SK-N-SH (cell line): Measurements from ENCODE around the gene LRRC32. TPM values are rescaled to one million over a fixed set of nuclear protein-coding genes. Genes with fewer than 3 reads are reported as not detected.

ENCODE experiments used
- CTCF ChIA-PET: fragments of 300-600, 350-600 bp; formaldehyde crosslinking; extraction: SDS; loops from one replicate; lab custom pipeline; 2021; lab: Yijun Ruan, JAX
- POLR2A ChIA-PET: fragments of 350-600 bp; sonication (Branson Sonifier 250); formaldehyde crosslinking; extraction: SDS; loops from one replicate; lab custom pipeline; 2020; ENCODE audit warnings: antibody characterized with exemption, inconsistent platforms; lab: Yijun Ruan, JAX
- DNase-seq: peaks from one replicate; pipeline ENCODE4 v3.0.0; 2012
- H2AFZ ChIP-seq: fragments of 200-600 bp; sonication (generic); 2 replicates; pipeline ENCODE4 v1.8.1; 2016; ENCODE audit warnings: antibody characterized with exemption, mild to moderate bottlenecking, low read depth
- H3F3A ChIP-seq: fragments of 200-600 bp; sonication (generic); replicated peaks from 2 replicates; pipeline ENCODE3; 2016; ENCODE audit warnings: antibody characterized with exemption, mild to moderate bottlenecking; ENCODE audit not compliant: insufficient read depth
- H3K27ac ChIP-seq, 2 experiments: fragments of 200-500 bp in 1 of 2; fragments of 200-600 bp in 1 of 2; sonication (Bioruptor generic) in 1 of 2; sonication (generic), shearing (Covaris generic) in 1 of 2; 2 replicates each; pipeline versions ENCODE4 v1.5.1 to v1.6.1; 2014 to 2016; ENCODE audit warnings: low read depth in 2 of 2, inconsistent platforms in 1 of 2, low read length in 1 of 2, mild to moderate bottlenecking in 1 of 2, mixed read lengths in 1 of 2
- H3K27me3 ChIP-seq: fragments of 200-600 bp; sonication (generic), shearing (Covaris generic); 2 replicates; pipeline ENCODE4 v1.6.1; 2016; ENCODE audit warnings: mixed run types; ENCODE audit not compliant: insufficient read depth
- H3K36me3 ChIP-seq, 2 experiments: fragments of 200-500 bp in 1 of 2; fragments of 200-600 bp in 1 of 2; sonication (Bioruptor generic) in 1 of 2; sonication (generic) in 1 of 2; replicated peaks in 1 of 2; 2 replicates each; pipeline versions ENCODE3 to v1.5.1; 2014 to 2016; ENCODE audit warnings: low read length in 1 of 2, mild to moderate bottlenecking in 1 of 2; ENCODE audit not compliant: insufficient read depth in 2 of 2, control insufficient read depth in 1 of 2
- H3K4me1 ChIP-seq, 2 experiments: fragments of 200-500 bp in 1 of 2; fragments of 200-600 bp in 1 of 2; sonication (Bioruptor generic) in 1 of 2; sonication (generic), shearing (Covaris generic) in 1 of 2; 2 replicates each; pipeline versions ENCODE4 v1.5.1 to v1.6.1; 2014 to 2016; ENCODE audit warnings: low read depth in 1 of 2, low read length in 1 of 2, mixed run types in 1 of 2; ENCODE audit not compliant: insufficient read depth in 2 of 2, control insufficient read depth in 1 of 2
- H3K4me2 ChIP-seq: fragments of 200-600 bp; sonication (generic), shearing (Covaris generic); 2 replicates; pipeline ENCODE4 v1.6.1; 2017; ENCODE audit warnings: mixed run types
- H3K4me3 ChIP-seq, 2 experiments: fragments of 200-500 bp in 1 of 2; fragments of 200-600 bp in 1 of 2; sonication (Bioruptor generic) in 1 of 2; sonication (generic), shearing (Covaris generic) in 1 of 2; 2 replicates each; pipeline versions ENCODE4 v1.5.1 to v1.8.1; 2014 to 2016; ENCODE audit warnings: low read depth in 2 of 2, inconsistent platforms in 1 of 2, low read length in 1 of 2, mild to moderate bottlenecking in 1 of 2, mixed read lengths in 1 of 2, moderate library complexity in 1 of 2
- H3K79me2 ChIP-seq: fragments of 200-600 bp; sonication (generic); 2 replicates; pipeline ENCODE4 v1.8.1; 2017; ENCODE audit warnings: mild to moderate bottlenecking; ENCODE audit not compliant: insufficient read depth
- H3K9ac ChIP-seq: fragments of 200-600 bp; sonication (generic); 2 replicates; pipeline ENCODE4 v1.6.1; 2017; ENCODE audit warnings: mixed run types
- H3K9me2 ChIP-seq: fragments of 200-600 bp; sonication (generic); 2 replicates; pipeline ENCODE4 v1.6.1; 2017; ENCODE audit warnings: mixed run types
- H3K9me3 ChIP-seq: fragments of 200-600 bp; sonication (generic); 2 replicates; pipeline ENCODE4 v1.6.1; 2017; ENCODE audit warnings: mixed run types, mild to moderate bottlenecking, moderate library complexity
- H4K20me1 ChIP-seq: fragments of 200-600 bp; sonication (generic); 2 replicates; pipeline ENCODE4 v1.6.1; 2017; ENCODE audit warnings: mild to moderate bottlenecking, mixed run types; ENCODE audit not compliant: insufficient read depth
- EP300 ChIP-seq, 2 experiments: IDR thresholded peaks; 2 replicates each; pipeline versions ENCODE4 v1.4.0 to v1.6.1; 2012; ENCODE audit warnings: borderline replicate concordance in 1 of 2, low read depth in 1 of 2, low read length in 1 of 2
- EZH2phosphoT487 ChIP-seq: fragments of 200-600 bp; sonication (generic); IDR thresholded peaks from 2 replicates; pipeline ENCODE4 v1.6.1; 2017; ENCODE audit warnings: low read depth, mixed run types, mild to moderate bottlenecking, antibody characterized with exemption, moderate library complexity, borderline replicate concordance
- FOSL2 ChIP-seq: IDR thresholded peaks from 2 replicates; pipeline ENCODE4 v1.4.0; 2012; ENCODE audit warnings: low read depth, mild to moderate bottlenecking, moderate library complexity, borderline replicate concordance
- FOXJ3 ChIP-seq: sonication (generic); formaldehyde crosslinking; IDR thresholded peaks from 2 replicates; pipeline ENCODE4 v1.5.1; 2020; ENCODE audit warnings: mild to moderate bottlenecking, missing genetic modification reagents
- GABPA ChIP-seq: IDR thresholded peaks from 2 replicates; pipeline ENCODE4 v1.4.0; 2012; ENCODE audit warnings: low read depth, mild to moderate bottlenecking
- GATA2 ChIP-seq: sonication (generic); formaldehyde crosslinking; IDR thresholded peaks from 2 replicates; pipeline ENCODE4 v1.5.0; 2020; ENCODE audit warnings: mild to moderate bottlenecking, missing genetic modification reagents
- MAX ChIP-seq: IDR thresholded peaks from 2 replicates; pipeline ENCODE4 v1.4.0; 2012; ENCODE audit warnings: low read depth
- MEF2A ChIP-seq: IDR thresholded peaks from 2 replicates; pipeline ENCODE4 v1.4.0; 2012; ENCODE audit warnings: low read depth, borderline replicate concordance
- MXI1 ChIP-seq: IDR thresholded peaks from 2 replicates; pipeline ENCODE4 v1.6.1; 2012; ENCODE audit warnings: mild to moderate bottlenecking, low read depth, low read length, improper control_type of control experiment
- NFIC ChIP-seq: IDR thresholded peaks from 2 replicates; pipeline ENCODE4 v1.4.0; 2012; ENCODE audit warnings: borderline replicate concordance
- PBX3 ChIP-seq: IDR thresholded peaks from 2 replicates; pipeline ENCODE4; 2012
- POLR2AphosphoS5 ChIP-seq: IDR thresholded peaks from 2 replicates; pipeline ENCODE4 v1.6.1; 2012; ENCODE audit warnings: low read depth, low read length
- RCOR1 ChIP-seq: fragments of 150-350 bp; IDR thresholded peaks from 2 replicates; pipeline ENCODE4 v1.6.1; 2017; ENCODE audit warnings: antibody characterized with exemption, low read length
- REST ChIP-seq: IDR thresholded peaks from 2 replicates; pipeline ENCODE4 v1.6.1; 2012; ENCODE audit warnings: mild to moderate bottlenecking, low read depth, low read length, moderate library complexity
- SIN3A ChIP-seq: IDR thresholded peaks from 2 replicates; pipeline ENCODE4 v1.6.1; 2012; ENCODE audit warnings: low read depth, mild to moderate bottlenecking, low read length, moderate library complexity, borderline replicate concordance
- TCF12 ChIP-seq: IDR thresholded peaks from 2 replicates; pipeline ENCODE4 v1.4.0; 2012
- USF2 ChIP-seq: fragments of 150-350 bp; IDR thresholded peaks from 2 replicates; pipeline ENCODE4 v1.6.1; 2017; ENCODE audit warnings: antibody characterized with exemption, low read length, low read depth, borderline replicate concordance
- YY1 ChIP-seq: IDR thresholded peaks from 2 replicates; pipeline ENCODE4 v1.4.0; 2012; ENCODE audit warnings: low read depth, mild to moderate bottlenecking
- ZBTB33 ChIP-seq: IDR thresholded peaks from 2 replicates; pipeline ENCODE4 v1.4.0; 2012; ENCODE audit warnings: low read depth, borderline replicate concordance
- WGBS: methylation state at CpG from one replicate; pipeline ENCODE4 v1.1.6; 2017; ENCODE audit warnings: low lambda C conversion rate; 5-methylcytosine and 5-hydroxymethylcytosine counted together
- polyA plus RNA-seq, 3 experiments: library from polyadenylated mRNA; depleted of rRNA; stranded (reverse); fragments of >200 nt; gene quantifications; 2 replicates each; pipeline ENCODE4 v1.2.3, GENCODE V29; 2012

LRRC32 gene
- polyA plus RNA-seq, 1 of the 3 experiments (the other 2 are of a cell fraction) = 0.43 TPM

GRCh38 chr11:76646882-76647534, 23.5 kb downstream of the LRRC32 start (continued):
- TF ChIP-seq REST (no peak), POLR2AphosphoS5 (no peak), USF2 (no peak), NFIC (no peak), FOXJ3 (CRISPR knock-in tag) (no peak), EZH2phosphoT487 (no peak), MAX (no peak)

GRCh38 chr11:76644591-76644990, 26.0 kb downstream of the LRRC32 start:
- no peak for DNase-seq
- POLR2A ChIA-PET = no interaction called here

More at GRCh38 chr11:76644591-76644990, 26.0 kb downstream of the LRRC32 start:
- no peaks in the 10 kb centered on the region for H3K79me2 ChIP-seq
- 41% methylated on average over 2 of the region's 5 CpGs for WGBS
- no peak overlapping the region for H3K9ac ChIP-seq
- no peaks in the 10 kb centered on the region for H3F3A ChIP-seq
- H3K36me3 ChIP-seq = no peaks in the 10 kb centered on the region
- no peaks in the 10 kb centered on the region for H3K9me2 ChIP-seq
- no peak overlapping the region for H2AFZ ChIP-seq
- H3K9me3 ChIP-seq = 0 out of 2 replicates have a peak, but pooled peaks cover 6% of the 10 kb centered on the region
- H3K4me2 ChIP-seq = no peak overlapping the region
- CTCF ChIA-PET = no interaction called here
- H3K27me3 ChIP-seq = peaks cover 6% of the 10 kb centered on the region
- H4K20me1 ChIP-seq = no peaks in the 10 kb centered on the region
- H3K4me3 ChIP-seq = no peak overlapping the region
- no peak overlapping the region for H3K27ac ChIP-seq
- H3K4me1 ChIP-seq = no peaks in the 10 kb centered on the region; a peak in 1 of 4 replicates
- TF ChIP-seq TCF12 (no peak), MEF2A (no peak), MXI1 (no peak), ZBTB33 (no peak), RCOR1 (no peak), GABPA (no peak), PBX3 (no peak), MAX (no peak), YY1 (no peak), GATA2 (CRISPR knock-in tag) (no peak), NFIC (no peak), FOSL2 (no peak), EP300 (IDR thresholded peaks at IDR 0.05; ENCODE audit: borderline replicate concordance in 1 of 2, low read depth in 1 of 2, low read length in 1 of 2) (no peak), SIN3A (no peak)
- TF ChIP-seq, all 33 proteins: peak for 0
